ENCODE measurements around the gene GRM5.
A peak's percentile ranks its signal among the peaks of the same experiment; 100 is the strongest.
"Not testable (repeated sequence)": the region's sequence is repeated elsewhere in the genome, so short reads cannot be mapped to it uniquely, and the experiment has no call there.

GRM5 gene

DNA sequence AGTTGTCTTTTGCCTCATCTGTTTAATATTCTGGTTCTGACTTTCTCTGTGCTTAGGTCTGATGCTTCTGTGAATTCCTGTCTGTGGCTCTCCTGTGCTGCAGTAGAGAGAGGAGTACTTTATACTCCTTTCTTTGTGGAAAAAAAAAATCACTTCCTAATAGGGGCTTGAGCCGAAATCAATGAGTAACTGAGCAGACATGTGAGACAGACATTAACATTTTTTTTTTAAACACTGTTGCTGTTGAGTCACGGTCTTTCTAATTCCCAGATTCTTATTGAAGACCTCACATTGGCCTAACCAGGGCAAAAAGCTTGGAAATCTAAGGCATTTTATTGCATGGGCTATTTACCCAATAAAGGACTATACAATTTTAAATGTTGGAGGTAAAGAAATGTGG, 86.1 kb downstream of the GRM5 start:
- TF ChIP-seq CTCF (conservative IDR thresholded peaks at IDR 0.05; ENCODE audit: low read depth, low read length) = no peak

GRCh38 chr11:88978992-88979391, 86.8 kb downstream of the GRM5 start:
- peak; percentile 1 for DNase-seq (ENCODE audit: low read depth)
- H3K4me3 ChIP-seq (ENCODE audit: low read depth, low read length) = not testable (repeated sequence)

More for the DNA sequence above, 86.1 kb downstream of the GRM5 start:
- peak; percentile 25 for DNase-seq (ENCODE audit: low read depth)
- H3K4me3 ChIP-seq (ENCODE audit: low read depth, low read length) = no peak overlapping the region

- DNase-seq (ENCODE audit: low read depth); H3K4me3 ChIP-seq (ENCODE audit: low read depth, low read length): not testable (repeated sequence)
Observed at GRCh38 chr11:88975441-88975840, 90.3 kb downstream of the GRM5 start.

GRCh38 chr11:88972210-88972609, 93.6 kb downstream of the GRM5 start:
- TF ChIP-seq CTCF (conservative IDR thresholded peaks at IDR 0.05; ENCODE audit: low read depth, low read length) = no peak
- H3K4me3 ChIP-seq (ENCODE audit: low read depth, low read length) = no peak overlapping the region
- DNase-seq (ENCODE audit: low read depth) = no peak

- not testable (repeated sequence) for H3K4me3 ChIP-seq (ENCODE audit: low read depth, low read length); DNase-seq (ENCODE audit: low read depth)
Observed at GRCh38 chr11:88961621-88962020, 104.2 kb downstream of the GRM5 start.

- H3K4me3 ChIP-seq (ENCODE audit: low read depth, low read length); DNase-seq (ENCODE audit: low read depth): not testable (repeated sequence)
Observed at GRCh38 chr11:88959857-88960256, 105.9 kb downstream of the GRM5 start.

GRCh38 chr11:88950975-88951374, 114.8 kb downstream of the GRM5 start:
- TF ChIP-seq CTCF (conservative IDR thresholded peaks at IDR 0.05; ENCODE audit: low read depth, low read length) = no peak
- no peak for DNase-seq (ENCODE audit: low read depth)
- no peak overlapping the region for H3K4me3 ChIP-seq (ENCODE audit: low read depth, low read length)

GRCh38 chr11:88948908-88949307, 116.9 kb downstream of the GRM5 start:
- not testable (repeated sequence) for H3K4me3 ChIP-seq (ENCODE audit: low read depth, low read length); DNase-seq (ENCODE audit: low read depth)

DNA sequence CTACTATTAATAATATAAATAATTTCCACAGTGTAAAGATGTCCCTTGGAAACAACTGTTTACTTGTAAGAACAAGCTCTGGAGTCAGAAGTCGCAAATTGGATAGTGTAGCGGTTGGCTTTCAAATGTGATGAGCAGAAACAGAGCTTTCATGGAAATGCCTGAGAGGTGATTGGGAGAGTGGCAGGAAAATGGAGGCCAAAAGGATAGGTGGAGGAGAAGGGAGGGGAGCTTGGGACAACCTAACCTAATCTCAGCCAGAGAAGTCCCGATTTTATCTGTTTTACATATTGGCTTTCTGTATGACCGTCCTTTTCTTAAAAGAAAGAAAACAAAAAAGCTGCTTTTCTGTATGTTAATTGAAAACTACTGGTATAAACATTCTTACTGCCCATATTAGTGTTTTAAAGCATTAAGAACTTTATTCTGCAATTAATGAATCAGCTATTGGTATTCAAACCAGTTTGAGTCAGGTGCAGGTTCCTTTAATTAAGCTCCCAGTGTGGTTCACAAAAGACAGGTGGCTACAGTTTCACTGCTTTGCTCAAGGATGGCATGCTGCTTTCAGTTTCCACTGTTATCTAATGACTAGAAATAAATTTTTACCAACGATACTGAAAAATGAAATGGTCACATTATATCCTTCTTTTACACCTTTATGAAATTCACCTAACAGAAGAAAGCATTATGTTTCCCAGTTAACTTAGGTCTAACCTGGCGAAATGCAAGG, 117.8 kb downstream of the GRM5 start:
- not testable (repeated sequence) for H3K4me3 ChIP-seq (ENCODE audit: low read depth, low read length); DNase-seq (ENCODE audit: low read depth)

- peak; percentile 10 for DNase-seq (ENCODE audit: low read depth)
Observed at GRCh38 chr11:88929665-88930064, 136.1 kb downstream of the GRM5 start.

GRCh38 chr11:88917065-88917464, 148.7 kb downstream of the GRM5 start:
- not testable (repeated sequence) for DNase-seq (ENCODE audit: low read depth); H3K4me3 ChIP-seq (ENCODE audit: low read depth, low read length)

More at GRCh38 chr11:88929665-88930064, 136.1 kb downstream of the GRM5 start:
- H3K4me3 ChIP-seq (ENCODE audit: low read depth, low read length) = not testable (repeated sequence)

Measured in choroid plexus epithelial cell (primary cell).